Stimulated activated naive CD8-positive, alpha-beta T cell treated with anti-CD3 and anti-CD28 coated beads, Interleukin-15, Interleukin-2, amounts not matched to agents 100 ng/mL and 50 ng/mL, for 24 hours (primary cell): ENCODE data around the gene PLXNA2.

Source experiments
- H3K27ac Mint-ChIP-seq: one replicate; pipeline ENCODE4 v1.8.0; 2021; ENCODE audit warnings: mild to moderate bottlenecking, mixed read lengths
- H3K27me3 Mint-ChIP-seq: one replicate; pipeline ENCODE4 v1.8.0; 2021; ENCODE audit warnings: mixed read lengths
- H3K36me3 Mint-ChIP-seq: one replicate; pipeline ENCODE4 v1.8.0; 2021; ENCODE audit warnings: low read depth, mixed read lengths
- H3K4me1 Mint-ChIP-seq: one replicate; pipeline ENCODE4 v1.8.0; 2021; ENCODE audit warnings: low read depth, mixed read lengths
- H3K4me3 Mint-ChIP-seq: one replicate; pipeline ENCODE4 v1.8.0; 2021; ENCODE audit warnings: mild to moderate bottlenecking, mixed read lengths
- H3K9me3 Mint-ChIP-seq: one replicate; pipeline ENCODE4 v1.8.0; 2021; ENCODE audit warnings: mixed read lengths

PLXNA2 gene

GRCh38 chr1:208166340-208167138 lies 77.6 kb downstream of the PLXNA2 start:
- Mint-ChIP-seq H3K4me3 (no peak overlapping the region), H3K36me3 (no peaks in the 10 kb centered on the region), H3K27ac (no peak overlapping the region), H3K4me1 (no peaks in the 10 kb centered on the region), H3K9me3 (no peaks in the 10 kb centered on the region), H3K27me3 (peaks cover 11% of the 10 kb centered on the region)

GRCh38 chr1:208165659-208166058 lies 78.5 kb downstream of the PLXNA2 start:
- Mint-ChIP-seq H3K4me3 (no peak overlapping the region), H3K9me3 (no peaks in the 10 kb centered on the region), H3K27ac (no peak overlapping the region), H3K4me1 (no peaks in the 10 kb centered on the region), H3K36me3 (no peaks in the 10 kb centered on the region), H3K27me3 (peaks cover 11% of the 10 kb centered on the region)

- Mint-ChIP-seq H3K36me3 (no peaks in the 10 kb centered on the region), H3K4me3 (no peak overlapping the region), H3K4me1 (no peaks in the 10 kb centered on the region), H3K27ac (no peak overlapping the region), H3K9me3 (no peaks in the 10 kb centered on the region), H3K27me3 (peaks cover 11% of the 10 kb centered on the region)
Observed at GRCh38 chr1:208164609-208165008, 79.6 kb downstream of the PLXNA2 start.

GRCh38 chr1:208163539-208163938 lies 80.6 kb downstream of the PLXNA2 start:
- no peaks in the 10 kb centered on the region for H3K4me1 Mint-ChIP-seq
- no peak overlapping the region for H3K27ac Mint-ChIP-seq
- H3K9me3 Mint-ChIP-seq, result no peaks in the 10 kb centered on the region
- no peak overlapping the region for H3K4me3 Mint-ChIP-seq
- no peaks in the 10 kb centered on the region for H3K36me3 Mint-ChIP-seq
- H3K27me3 Mint-ChIP-seq, result peaks cover 11% of the 10 kb centered on the region

GRCh38 chr1:208162903-208163302 lies 81.3 kb downstream of the PLXNA2 start:
- Mint-ChIP-seq H3K27me3 (peaks cover 11% of the 10 kb centered on the region), H3K27ac (no peak overlapping the region), H3K36me3 (no peaks in the 10 kb centered on the region), H3K4me1 (no peaks in the 10 kb centered on the region), H3K9me3 (no peaks in the 10 kb centered on the region), H3K4me3 (no peak overlapping the region)

GRCh38 chr1:208161656-208162375 lies 82.4 kb downstream of the PLXNA2 start:
- Mint-ChIP-seq H3K4me1 (no peaks in the 10 kb centered on the region), H3K4me3 (no peak overlapping the region), H3K36me3 (no peaks in the 10 kb centered on the region), H3K27ac (no peak overlapping the region), H3K9me3 (no peaks in the 10 kb centered on the region), H3K27me3 (peaks cover 11% of the 10 kb centered on the region)

- Mint-ChIP-seq H3K27ac (no peak overlapping the region), H3K4me1 (no peaks in the 10 kb centered on the region), H3K9me3 (no peaks in the 10 kb centered on the region), H3K4me3 (no peak overlapping the region), H3K36me3 (no peaks in the 10 kb centered on the region), H3K27me3 (peaks cover 6% of the 10 kb centered on the region)
Observed at GRCh38 chr1:208161005-208161404, 83.2 kb downstream of the PLXNA2 start.

- Mint-ChIP-seq H3K4me1 (no peaks in the 10 kb centered on the region), H3K27me3 (peaks cover 6% of the 10 kb centered on the region), H3K4me3 (no peak overlapping the region), H3K36me3 (no peaks in the 10 kb centered on the region), H3K27ac (no peak overlapping the region), H3K9me3 (no peaks in the 10 kb centered on the region)
Observed at GRCh38 chr1:208160259-208160819, 83.8 kb downstream of the PLXNA2 start.

GRCh38 chr1:208159555-208160258 lies 84.5 kb downstream of the PLXNA2 start:
- Mint-ChIP-seq H3K4me3 (no peak overlapping the region), H3K27me3 (peaks cover 6% of the 10 kb centered on the region), H3K4me1 (no peaks in the 10 kb centered on the region), H3K36me3 (no peaks in the 10 kb centered on the region), H3K27ac (no peak overlapping the region), H3K9me3 (no peaks in the 10 kb centered on the region)

GRCh38 chr1:208158640-208159554 lies 85.3 kb downstream of the PLXNA2 start:
- no peak overlapping the region for H3K4me3 Mint-ChIP-seq
- no peaks in the 10 kb centered on the region for H3K4me1 Mint-ChIP-seq
- peaks cover 3% of the 10 kb centered on the region for H3K27me3 Mint-ChIP-seq
- H3K27ac Mint-ChIP-seq, result no peak overlapping the region
- no peaks in the 10 kb centered on the region for H3K36me3 Mint-ChIP-seq
- no peaks in the 10 kb centered on the region for H3K9me3 Mint-ChIP-seq

- Mint-ChIP-seq H3K27ac (no peak overlapping the region), H3K36me3 (no peaks in the 10 kb centered on the region), H3K27me3 (no peaks in the 10 kb centered on the region), H3K4me3 (no peak overlapping the region), H3K9me3 (no peaks in the 10 kb centered on the region), H3K4me1 (no peaks in the 10 kb centered on the region)
Observed at GRCh38 chr1:208157769-208158168, 86.4 kb downstream of the PLXNA2 start.

GRCh38 chr1:208156741-208157140 lies 87.4 kb downstream of the PLXNA2 start:
- no peaks in the 10 kb centered on the region for H3K4me1 Mint-ChIP-seq
- H3K27ac Mint-ChIP-seq, result no peak overlapping the region
- no peaks in the 10 kb centered on the region for H3K27me3 Mint-ChIP-seq
- no peak overlapping the region for H3K4me3 Mint-ChIP-seq
- H3K9me3 Mint-ChIP-seq, result no peaks in the 10 kb centered on the region
- H3K36me3 Mint-ChIP-seq, result no peaks in the 10 kb centered on the region

- Mint-ChIP-seq H3K27ac (no peak overlapping the region), H3K4me3 (no peak overlapping the region), H3K4me1 (no peaks in the 10 kb centered on the region)
Observed at GRCh38 chr1:208156310-208156709, 87.9 kb downstream of the PLXNA2 start.

More at GRCh38 chr1:208156310-208156709, 87.9 kb downstream of the PLXNA2 start:
- H3K27me3 Mint-ChIP-seq, result no peaks in the 10 kb centered on the region
- no peaks in the 10 kb centered on the region for H3K36me3 Mint-ChIP-seq
- no peaks in the 10 kb centered on the region for H3K9me3 Mint-ChIP-seq
